GM12892 (cell line): ENCODE measurements around the gene ZNF492.

ENCODE experiments used
- DNase-seq: peaks from one replicate; pipeline ENCODE4 v3.0.0; 2011; ENCODE audit not compliant: insufficient read length
- FAIRE-seq: peaks from 2 replicates; lab custom pipeline; 2011; peaks lifted over from hg19 to GRCh38; lab: Jason Lieb, UNC
- POLR2A ChIP-seq: IDR thresholded peaks from 2 replicates; pipeline ENCODE4 v1.6.1; 2011; ENCODE audit warnings: low read depth, low read length, control low read depth
- POLR2AphosphoS5 ChIP-seq: IDR thresholded peaks from 2 replicates; pipeline ENCODE4 v1.6.1; 2011; ENCODE audit warnings: low read depth, low read length, control low read depth
- TAF1 ChIP-seq: IDR thresholded peaks from 2 replicates; pipeline ENCODE4 v1.6.1; 2011; ENCODE audit warnings: low read depth, mild to moderate bottlenecking, control low read depth, low read length, borderline replicate concordance

The ZNF492 gene

DNA sequence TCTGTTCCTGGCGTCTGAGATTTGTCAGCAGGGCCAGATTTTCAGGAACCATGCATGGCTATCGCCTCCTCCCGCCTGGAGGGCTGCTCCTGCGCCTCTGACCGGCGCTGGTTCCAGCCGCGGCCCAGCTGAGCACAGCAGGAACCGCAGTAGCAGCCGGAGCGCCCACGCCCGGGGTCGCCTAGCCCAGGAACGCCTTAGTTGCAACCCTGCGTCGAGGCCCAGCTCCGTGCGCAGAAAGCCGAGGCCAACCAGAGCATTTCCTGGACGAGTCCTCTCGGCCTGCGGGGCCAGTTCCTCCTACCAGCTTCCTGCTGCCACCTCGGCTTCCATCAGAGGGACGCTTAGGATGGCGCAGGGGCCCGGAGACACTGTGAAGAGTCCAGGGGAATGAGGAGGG lies 74.9 kb downstream of the ZNF492 start:
- FAIRE-seq (no peak), DNase-seq (no peak)

More for the DNA sequence above, 74.9 kb downstream of the ZNF492 start:
- TF ChIP-seq POLR2AphosphoS5: no peak
- no peak for TF ChIP-seq TAF1
- no peak for TF ChIP-seq POLR2A
